ENCODE measurements around the gene UNC5CL. TPM values are rescaled to one million over a fixed set of nuclear protein-coding genes. Genes with fewer than 3 reads are reported as not detected.

Gene UNC5CL
- total and polyA plus RNA-seq, 9 of the 15 experiments (the other 6 are each of a cell fraction or from before 2014, with no cell fraction given), result 0.07 to 1.8 (median 0.62) TPM; not detected in 1

DNA sequence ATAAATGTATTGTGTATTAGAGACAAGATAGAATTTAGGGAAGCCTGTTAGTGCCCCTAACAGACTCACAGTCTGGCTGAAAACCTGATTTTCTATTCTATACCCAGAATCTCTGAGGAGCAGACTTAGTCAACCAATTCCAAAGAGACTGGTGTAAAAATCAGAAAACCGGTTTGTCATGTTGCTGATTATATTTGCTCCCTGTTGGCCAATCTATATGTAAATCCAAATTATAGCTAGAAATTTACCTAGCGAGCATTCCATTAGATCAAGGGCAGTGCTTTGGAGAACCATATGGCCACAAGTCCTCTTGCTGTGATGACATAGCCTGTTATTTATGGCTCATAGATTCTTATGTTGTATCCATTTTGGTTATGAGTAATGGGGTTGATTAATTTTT lies 38.5 kb upstream of the UNC5CL start (continued):
- TF ChIP-seq, protein P1, sequence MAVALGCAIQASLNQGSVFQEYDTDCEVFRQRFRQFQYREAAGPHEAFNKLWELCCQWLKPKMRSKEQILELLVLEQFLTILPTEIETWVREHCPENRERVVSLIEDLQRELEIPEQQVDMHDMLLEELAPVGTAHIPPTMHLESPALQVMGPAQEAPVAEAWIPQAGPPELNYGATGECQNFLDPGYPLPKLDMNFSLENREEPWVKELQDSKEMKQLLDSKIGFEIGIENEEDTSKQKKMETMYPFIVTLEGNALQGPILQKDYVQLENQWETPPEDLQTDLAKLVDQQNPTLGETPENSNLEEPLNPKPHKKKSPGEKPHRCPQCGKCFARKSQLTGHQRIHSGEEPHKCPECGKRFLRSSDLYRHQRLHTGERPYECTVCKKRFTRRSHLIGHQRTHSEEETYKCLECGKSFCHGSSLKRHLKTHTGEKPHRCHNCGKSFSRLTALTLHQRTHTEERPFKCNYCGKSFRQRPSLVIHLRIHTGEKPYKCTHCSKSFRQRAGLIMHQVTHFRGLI (CRISPR knock-in tag; IDR thresholded peaks at IDR 0.05), result no peak
- TF ChIP-seq NR1H2 (CRISPR knock-in tag; IDR thresholded peaks at IDR 0.05) (no peak), CCNT2 (IDR thresholded peaks at IDR 0.05; ENCODE audit: borderline replicate concordance, extremely low read depth, insufficient read length, low read depth, low read length) (no peak), TOE1 (IDR thresholded peaks at IDR 0.05; ENCODE audit: borderline replicate concordance) (no peak), TOE1 (CRISPR knock-in tag; IDR thresholded peaks at IDR 0.05; ENCODE audit: borderline replicate concordance, low read depth) (no peak), DMBX1 (CRISPR knock-in tag; IDR thresholded peaks at IDR 0.05; ENCODE audit: borderline replicate concordance) (no peak), MAFG (tag; conservative IDR thresholded peaks at IDR 0.05) (no peak), ZNF778 (CRISPR knock-in tag; IDR thresholded peaks at IDR 0.05) (no peak), CBX8 (IDR thresholded peaks at IDR 0.05; ENCODE audit: borderline replicate concordance, extremely low read depth, low read depth, low read length, poor library complexity, severe bottlenecking) (no peak), SREBF1 (IDR thresholded peaks at IDR 0.05; ENCODE audit: borderline replicate concordance, low read depth, low read length) (no peak)
- TF ChIP-seq, protein P2, sequence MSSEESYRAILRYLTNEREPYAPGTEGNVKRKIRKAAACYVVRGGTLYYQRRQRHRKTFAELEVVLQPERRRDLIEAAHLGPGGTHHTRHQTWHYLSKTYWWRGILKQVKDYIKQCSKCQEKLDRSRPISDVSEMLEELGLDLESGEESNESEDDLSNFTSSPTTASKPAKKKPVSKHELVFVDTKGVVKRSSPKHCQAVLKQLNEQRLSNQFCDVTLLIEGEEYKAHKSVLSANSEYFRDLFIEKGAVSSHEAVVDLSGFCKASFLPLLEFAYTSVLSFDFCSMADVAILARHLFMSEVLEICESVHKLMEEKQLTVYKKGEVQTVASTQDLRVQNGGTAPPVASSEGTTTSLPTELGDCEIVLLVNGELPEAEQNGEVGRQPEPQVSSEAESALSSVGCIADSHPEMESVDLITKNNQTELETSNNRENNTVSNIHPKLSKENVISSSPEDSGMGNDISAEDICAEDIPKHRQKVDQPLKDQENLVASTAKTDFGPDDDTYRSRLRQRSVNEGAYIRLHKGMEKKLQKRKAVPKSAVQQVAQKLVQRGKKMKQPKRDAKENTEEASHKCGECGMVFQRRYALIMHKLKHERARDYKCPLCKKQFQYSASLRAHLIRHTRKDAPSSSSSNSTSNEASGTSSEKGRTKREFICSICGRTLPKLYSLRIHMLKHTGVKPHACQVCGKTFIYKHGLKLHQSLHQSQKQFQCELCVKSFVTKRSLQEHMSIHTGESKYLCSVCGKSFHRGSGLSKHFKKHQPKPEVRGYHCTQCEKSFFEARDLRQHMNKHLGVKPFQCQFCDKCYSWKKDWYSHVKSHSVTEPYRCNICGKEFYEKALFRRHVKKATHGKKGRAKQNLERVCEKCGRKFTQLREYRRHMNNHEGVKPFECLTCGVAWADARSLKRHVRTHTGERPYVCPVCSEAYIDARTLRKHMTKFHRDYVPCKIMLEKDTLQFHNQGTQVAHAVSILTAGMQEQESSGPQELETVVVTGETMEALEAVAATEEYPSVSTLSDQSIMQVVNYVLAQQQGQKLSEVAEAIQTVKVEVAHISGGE (CRISPR knock-in tag; IDR thresholded peaks at IDR 0.05), result no peak
- TF ChIP-seq, protein P3, sequence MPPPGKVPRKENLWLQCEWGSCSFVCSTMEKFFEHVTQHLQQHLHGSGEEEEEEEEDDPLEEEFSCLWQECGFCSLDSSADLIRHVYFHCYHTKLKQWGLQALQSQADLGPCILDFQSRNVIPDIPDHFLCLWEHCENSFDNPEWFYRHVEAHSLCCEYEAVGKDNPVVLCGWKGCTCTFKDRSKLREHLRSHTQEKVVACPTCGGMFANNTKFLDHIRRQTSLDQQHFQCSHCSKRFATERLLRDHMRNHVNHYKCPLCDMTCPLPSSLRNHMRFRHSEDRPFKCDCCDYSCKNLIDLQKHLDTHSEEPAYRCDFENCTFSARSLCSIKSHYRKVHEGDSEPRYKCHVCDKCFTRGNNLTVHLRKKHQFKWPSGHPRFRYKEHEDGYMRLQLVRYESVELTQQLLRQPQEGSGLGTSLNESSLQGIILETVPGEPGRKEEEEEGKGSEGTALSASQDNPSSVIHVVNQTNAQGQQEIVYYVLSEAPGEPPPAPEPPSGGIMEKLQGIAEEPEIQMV (tag; conservative IDR thresholded peaks at IDR 0.05; ENCODE audit: low read depth), result no peak

Measured in K562 (cell line).